BLaER1 (cell line): ENCODE data around the gene UNK.

ENCODE experiments used
- H3K27ac ChIP-seq: shearing (Covaris generic); formaldehyde crosslinking; 2 replicates; pipeline ENCODE4 v1.8.1; 2022
- H3K27me3 ChIP-seq: shearing (Covaris generic); formaldehyde crosslinking; 2 replicates; pipeline ENCODE4 v1.8.1; 2022
- H3K36me3 ChIP-seq: shearing (Covaris generic); formaldehyde crosslinking; 2 replicates; pipeline ENCODE4 v1.8.1; 2022
- H3K4me1 ChIP-seq: shearing (Covaris generic); formaldehyde crosslinking; 2 replicates; pipeline ENCODE4 v1.8.1; 2022
- H3K4me2 ChIP-seq: shearing (Covaris generic); formaldehyde crosslinking; 2 replicates; pipeline ENCODE4 v1.8.1; 2022
- H3K4me3 ChIP-seq: shearing (Covaris generic); formaldehyde crosslinking; 2 replicates; pipeline ENCODE4 v1.8.1; 2022
- H3K9ac ChIP-seq: shearing (Covaris generic); formaldehyde crosslinking; 2 replicates; pipeline ENCODE4 v1.8.1; 2022
- H3K9me3 ChIP-seq: shearing (Covaris generic); formaldehyde crosslinking; 2 replicates; pipeline ENCODE4 v1.8.1; 2022
- H4K20me1 ChIP-seq: shearing (Covaris generic); formaldehyde crosslinking; 2 replicates; pipeline ENCODE4 v1.8.1; 2022
- Cebpa-rat ChIP-seq: shearing (Covaris generic); IDR thresholded peaks from 2 replicates; pipeline ENCODE4 v1.8.1; 2022

Gene UNK

DNA sequence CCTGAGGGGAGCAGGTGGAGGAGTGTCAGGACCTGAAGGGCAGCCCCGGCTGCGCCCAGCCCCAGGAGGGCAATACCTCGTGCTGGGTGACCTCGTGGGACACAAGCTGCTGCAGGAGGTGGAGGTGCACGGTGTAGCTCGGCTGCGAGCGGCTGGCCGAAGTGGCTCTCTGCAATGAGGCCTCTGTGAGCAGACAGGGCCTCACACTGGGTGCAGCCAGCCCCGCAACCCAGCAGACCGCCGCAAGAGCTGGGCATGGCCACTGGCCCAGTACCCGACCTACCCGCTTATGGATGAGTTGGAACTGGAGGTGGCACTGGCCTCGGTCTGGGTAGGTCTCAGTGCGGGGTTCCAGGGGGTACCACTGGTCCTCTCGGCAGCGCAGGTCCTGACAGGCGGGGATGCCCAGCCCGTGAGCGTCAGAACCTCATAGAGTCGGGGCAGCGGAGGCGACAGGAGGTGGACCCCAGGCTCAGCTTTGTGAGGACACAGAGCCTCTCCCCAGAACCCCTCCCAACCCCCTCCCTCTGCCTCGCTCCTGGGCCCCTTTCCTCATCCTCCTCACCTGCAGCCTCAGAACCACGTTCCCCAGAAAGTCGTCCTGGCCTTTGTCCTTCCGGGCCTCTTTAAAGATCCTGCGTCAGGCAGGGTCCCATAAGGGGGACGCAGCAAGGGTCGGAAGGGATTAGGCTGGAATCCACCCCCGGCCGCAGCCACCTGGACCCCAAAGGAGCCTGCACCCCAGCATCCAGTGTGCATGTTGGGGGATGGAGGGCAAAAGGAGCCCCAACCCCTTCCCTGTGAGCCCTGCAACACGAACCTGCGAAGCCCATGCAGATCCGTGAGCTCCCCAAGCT lies 55.6 kb downstream of the UNK start:
- no peaks in the 10 kb centered on the region for H3K9me3 ChIP-seq
- peaks cover 53% of the 10 kb centered on the region for H3K36me3 ChIP-seq
- H3K27ac ChIP-seq = no peak overlapping the region
- H3K4me3 ChIP-seq = no peak overlapping the region
- H3K9ac ChIP-seq = no peak overlapping the region
- peaks cover 72% of the 10 kb centered on the region for H3K4me1 ChIP-seq
- H3K27me3 ChIP-seq = no peaks in the 10 kb centered on the region
- no peak for TF ChIP-seq Cebpa-rat
- H4K20me1 ChIP-seq = no peaks in the 10 kb centered on the region
- H3K4me2 ChIP-seq = no peak overlapping the region

DNA sequence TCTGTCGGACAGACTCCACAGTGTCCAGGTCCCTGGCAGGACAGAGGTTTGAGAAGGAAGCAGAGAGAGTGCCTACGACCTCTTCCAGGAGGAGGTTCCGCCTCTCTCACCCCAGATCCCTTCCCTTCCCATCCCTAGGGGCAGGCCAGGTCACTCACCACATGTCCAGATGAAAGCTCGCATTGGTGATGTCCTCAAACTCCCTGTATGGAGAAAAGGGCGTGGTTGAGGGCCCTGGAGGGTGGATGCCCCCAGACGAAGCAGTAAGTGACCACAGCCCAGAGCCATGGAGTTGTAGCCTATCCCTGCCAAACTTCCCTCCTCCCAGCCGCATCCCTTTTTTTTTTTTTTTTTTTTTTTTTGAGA lies 56.2 kb downstream of the UNK start:
- no peaks in the 10 kb centered on the region for H4K20me1 ChIP-seq
- H3K36me3 ChIP-seq = peaks cover 54% of the 10 kb centered on the region
- H3K4me2 ChIP-seq = no peak overlapping the region
- no peak overlapping the region for H3K27ac ChIP-seq
- TF ChIP-seq Cebpa-rat = no peak
- peaks cover 72% of the 10 kb centered on the region for H3K4me1 ChIP-seq
- H3K4me3 ChIP-seq = no peak overlapping the region
- no peaks in the 10 kb centered on the region for H3K9me3 ChIP-seq
- no peaks in the 10 kb centered on the region for H3K27me3 ChIP-seq
- H3K9ac ChIP-seq = no peak overlapping the region

DNA sequence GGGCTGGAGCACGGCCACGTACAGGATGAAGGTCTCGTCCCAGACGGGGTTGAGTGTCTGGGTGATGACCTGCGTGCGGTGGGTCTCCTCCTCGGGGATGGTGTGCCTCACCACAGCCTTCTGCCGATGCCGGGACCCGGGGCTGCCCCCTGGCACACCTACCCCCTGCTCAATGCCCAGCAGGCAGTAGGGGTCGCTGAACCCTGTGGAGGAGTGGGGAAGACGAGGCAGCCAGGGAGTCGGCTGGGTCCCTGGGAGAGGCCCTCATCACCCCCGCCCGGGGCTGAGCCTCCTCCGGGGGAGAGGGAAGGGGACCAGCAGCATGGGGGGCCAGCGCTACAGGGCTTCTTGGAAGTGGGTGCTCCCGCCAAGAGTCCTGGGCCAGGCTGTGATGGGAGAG lies 57.8 kb downstream of the UNK start:
- peak overlapping the region; percentile 74 for H3K4me3 ChIP-seq
- TF ChIP-seq Cebpa-rat = no peak
- peak overlapping the region; percentile 95 for H3K27ac ChIP-seq
- H4K20me1 ChIP-seq = no peaks in the 10 kb centered on the region
- H3K27me3 ChIP-seq = no peaks in the 10 kb centered on the region
- peak overlapping the region; percentile 97 for H3K4me2 ChIP-seq
- H3K36me3 ChIP-seq = peaks cover 63% of the 10 kb centered on the region
- no peaks in the 10 kb centered on the region for H3K9me3 ChIP-seq
- peak overlapping the region; percentile 88 for H3K9ac ChIP-seq
- H3K4me1 ChIP-seq = peaks cover 72% of the 10 kb centered on the region

DNA sequence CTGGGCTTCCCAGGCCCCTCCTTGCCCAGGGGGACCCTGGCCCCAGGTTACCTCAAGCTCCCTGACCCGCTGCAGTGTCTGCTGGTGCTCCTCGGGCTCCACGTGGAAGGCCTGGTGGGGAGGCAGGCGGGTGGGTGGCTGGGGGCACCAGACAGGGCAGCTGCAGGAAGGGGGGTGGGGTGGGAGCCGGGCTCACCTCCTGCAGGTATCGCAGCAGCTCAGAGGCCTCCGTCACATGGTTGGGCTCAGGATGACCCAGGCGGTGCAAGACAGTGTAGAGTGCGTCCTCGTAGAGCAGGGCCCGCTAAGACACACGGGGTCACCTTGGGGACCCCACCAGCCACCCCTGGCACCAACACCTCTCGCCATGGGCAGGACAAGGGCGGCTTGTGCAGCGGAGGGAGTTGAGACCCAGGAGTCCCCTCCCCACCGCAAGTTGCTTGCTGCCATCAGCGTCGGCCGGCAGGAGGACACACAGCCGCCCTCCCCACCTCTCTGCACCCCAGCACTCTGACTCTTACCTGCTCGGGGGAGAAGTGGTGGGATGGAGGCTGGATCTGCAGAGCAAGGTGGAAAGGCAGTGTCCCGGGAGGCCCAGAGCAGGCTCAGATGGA lies 58.5 kb downstream of the UNK start:
- Histone ChIP-seq H3K4me3 (peak overlapping the region; percentile 74), H3K27ac (peak overlapping the region; percentile 95), H3K9me3 (no peaks in the 10 kb centered on the region), H3K4me1 (peaks cover 72% of the 10 kb centered on the region), H4K20me1 (no peaks in the 10 kb centered on the region), H3K36me3 (peaks cover 63% of the 10 kb centered on the region), H3K9ac (peak overlapping the region; percentile 88), H3K4me2 (peak overlapping the region; percentile 97), H3K27me3 (no peaks in the 10 kb centered on the region)
- TF ChIP-seq Cebpa-rat = no peak

DNA sequence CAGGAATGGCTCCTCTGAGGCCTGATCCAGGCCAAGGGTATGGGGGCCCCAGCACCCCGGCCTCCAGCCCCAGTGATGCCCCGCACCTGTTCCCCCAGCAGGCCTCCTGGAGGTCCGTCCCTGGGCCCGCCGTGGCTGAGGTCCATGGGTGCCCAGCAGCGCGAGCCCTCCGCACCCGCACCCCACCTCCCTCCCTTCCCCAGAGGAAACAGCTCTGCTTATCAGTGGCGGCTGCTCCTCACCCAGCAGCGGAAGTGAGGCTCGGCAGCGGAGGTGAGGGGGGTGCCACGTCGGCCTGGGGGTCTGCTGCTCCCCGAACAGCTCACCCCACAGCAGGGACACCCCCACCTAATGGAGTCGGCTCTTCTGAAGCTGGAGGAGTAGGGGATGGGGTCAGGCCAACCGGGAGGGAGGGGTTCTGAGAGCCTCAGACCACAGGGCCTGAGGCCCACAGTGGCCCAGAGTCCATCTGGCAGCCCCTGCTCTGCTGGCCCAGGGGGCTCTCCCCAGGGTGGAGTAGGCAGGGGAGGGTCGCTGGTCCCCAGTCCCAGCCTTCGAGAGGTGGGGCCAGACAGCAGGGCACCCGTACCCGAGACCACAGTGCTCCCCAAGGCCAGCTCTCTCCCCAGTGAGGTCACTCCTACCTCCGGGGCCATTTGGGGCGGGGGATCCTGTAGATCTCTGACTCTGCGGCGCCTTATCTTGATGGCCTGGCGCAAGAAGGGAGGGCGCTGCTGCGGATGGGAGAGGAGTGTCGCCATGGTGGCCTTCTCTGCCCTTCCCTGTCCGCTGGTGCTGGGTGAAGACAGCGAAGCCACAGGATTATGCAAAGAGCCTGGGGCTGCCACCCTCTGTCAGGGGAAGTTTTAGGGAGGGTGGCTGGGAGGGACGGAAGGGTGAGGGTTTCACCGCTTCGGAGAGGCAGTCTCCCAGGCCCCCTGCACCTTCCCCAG lies 59.2 kb downstream of the UNK start, which contains the start of gene UNC13D:
TSS of gene UNC13D (minus strand) at position 828 of the 953 bp plus-strand sequence. CDS start at position 761, 67 bp downstream.
- H3K36me3 ChIP-seq = peaks cover 65% of the 10 kb centered on the region
- no peaks in the 10 kb centered on the region for H3K9me3 ChIP-seq
- peaks cover 68% of the 10 kb centered on the region for H3K4me1 ChIP-seq
- peak within 1 kb of the TSS; percentile 95 for H3K27ac ChIP-seq
- H3K4me2 ChIP-seq = peak within 1 kb of the TSS; percentile 97
- peak within 1 kb of the TSS; percentile 74 for H3K4me3 ChIP-seq
- TF ChIP-seq Cebpa-rat = no peak
- H3K9ac ChIP-seq = peak within 1 kb of the TSS; percentile 88
- no peaks in the 10 kb centered on the region for H4K20me1 ChIP-seq
- no peaks in the 10 kb centered on the region for H3K27me3 ChIP-seq

DNA sequence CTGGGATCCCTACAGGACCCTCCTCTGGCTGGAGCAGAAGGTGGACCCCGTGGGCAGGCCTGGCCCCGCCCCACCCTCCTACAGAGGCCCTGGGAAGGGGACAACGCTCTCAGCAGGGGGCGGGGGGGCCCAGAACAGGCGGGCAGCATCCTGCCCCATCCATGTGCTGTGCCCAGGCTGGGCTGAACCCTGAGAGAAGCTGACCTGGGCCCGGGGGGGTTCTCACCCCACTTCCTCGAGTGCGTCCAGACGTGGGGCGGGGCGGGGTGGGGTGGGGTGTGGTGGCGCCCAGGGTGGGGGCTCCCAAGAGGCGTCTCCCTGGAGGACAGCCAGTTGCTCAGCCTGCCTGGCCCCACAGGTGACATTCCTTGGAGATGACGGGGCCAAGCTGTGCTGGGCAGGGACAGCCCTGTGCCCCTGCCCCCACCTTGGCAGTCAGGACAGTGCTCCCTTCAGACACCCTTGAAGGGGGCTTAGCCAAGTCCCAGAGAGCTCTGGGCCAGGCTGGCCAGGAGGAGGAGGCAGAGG lies 60.0 kb downstream of the UNK start:
- peak overlapping the region; percentile 74 for H3K4me3 ChIP-seq
- peaks cover 75% of the 10 kb centered on the region for H3K4me1 ChIP-seq
- TF ChIP-seq Cebpa-rat = no peak
- H3K27me3 ChIP-seq = no peaks in the 10 kb centered on the region
- H3K4me2 ChIP-seq = peak overlapping the region; percentile 97
- peak overlapping the region; percentile 95 for H3K27ac ChIP-seq
- H3K9me3 ChIP-seq = no peaks in the 10 kb centered on the region
- H3K36me3 ChIP-seq = peaks cover 65% of the 10 kb centered on the region
- H3K9ac ChIP-seq = peak overlapping the region; percentile 88
- no peaks in the 10 kb centered on the region for H4K20me1 ChIP-seq

DNA sequence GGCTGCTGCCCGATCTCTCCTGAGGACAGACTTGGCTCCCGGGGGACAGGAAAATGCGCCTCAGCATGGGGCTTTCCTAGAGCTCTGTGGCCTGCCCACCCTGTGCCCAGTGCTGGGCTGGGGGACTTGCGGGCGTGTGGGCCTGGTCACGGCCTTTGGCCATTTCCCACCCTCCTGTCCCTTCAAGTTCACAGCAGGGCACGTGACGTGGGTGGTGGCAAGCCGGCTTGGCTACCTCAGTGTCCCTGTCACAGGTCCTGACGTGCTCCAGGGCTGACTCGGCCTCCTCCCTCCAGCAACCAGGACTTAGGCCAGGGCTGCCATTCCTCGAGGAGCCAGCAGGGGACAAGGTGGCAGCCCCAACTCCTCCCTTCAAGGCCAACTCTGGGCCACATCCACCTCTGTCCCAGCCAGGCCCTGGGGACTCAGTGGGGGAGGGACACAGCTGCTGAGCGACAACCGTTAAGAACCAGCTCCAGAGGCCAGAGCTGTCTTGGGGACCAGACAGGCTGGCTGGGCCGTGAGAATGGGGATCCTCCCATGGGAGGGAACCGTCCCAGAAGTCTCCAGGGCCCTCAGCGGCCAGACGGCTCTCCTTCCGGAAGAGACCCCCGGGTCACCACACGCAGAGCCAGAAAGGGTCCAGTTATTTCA lies 60.6 kb downstream of the UNK start:
- H3K9ac ChIP-seq = peak overlapping the region; percentile 81
- H3K4me3 ChIP-seq = peak overlapping the region; percentile 74
- peak overlapping the region; percentile 97 for H3K4me2 ChIP-seq
- no peak for TF ChIP-seq Cebpa-rat
- no peaks in the 10 kb centered on the region for H4K20me1 ChIP-seq
- H3K27ac ChIP-seq = peak overlapping the region; percentile 95
- H3K4me1 ChIP-seq = peaks cover 75% of the 10 kb centered on the region
- peaks cover 65% of the 10 kb centered on the region for H3K36me3 ChIP-seq
- no peaks in the 10 kb centered on the region for H3K9me3 ChIP-seq
- no peaks in the 10 kb centered on the region for H3K27me3 ChIP-seq

DNA sequence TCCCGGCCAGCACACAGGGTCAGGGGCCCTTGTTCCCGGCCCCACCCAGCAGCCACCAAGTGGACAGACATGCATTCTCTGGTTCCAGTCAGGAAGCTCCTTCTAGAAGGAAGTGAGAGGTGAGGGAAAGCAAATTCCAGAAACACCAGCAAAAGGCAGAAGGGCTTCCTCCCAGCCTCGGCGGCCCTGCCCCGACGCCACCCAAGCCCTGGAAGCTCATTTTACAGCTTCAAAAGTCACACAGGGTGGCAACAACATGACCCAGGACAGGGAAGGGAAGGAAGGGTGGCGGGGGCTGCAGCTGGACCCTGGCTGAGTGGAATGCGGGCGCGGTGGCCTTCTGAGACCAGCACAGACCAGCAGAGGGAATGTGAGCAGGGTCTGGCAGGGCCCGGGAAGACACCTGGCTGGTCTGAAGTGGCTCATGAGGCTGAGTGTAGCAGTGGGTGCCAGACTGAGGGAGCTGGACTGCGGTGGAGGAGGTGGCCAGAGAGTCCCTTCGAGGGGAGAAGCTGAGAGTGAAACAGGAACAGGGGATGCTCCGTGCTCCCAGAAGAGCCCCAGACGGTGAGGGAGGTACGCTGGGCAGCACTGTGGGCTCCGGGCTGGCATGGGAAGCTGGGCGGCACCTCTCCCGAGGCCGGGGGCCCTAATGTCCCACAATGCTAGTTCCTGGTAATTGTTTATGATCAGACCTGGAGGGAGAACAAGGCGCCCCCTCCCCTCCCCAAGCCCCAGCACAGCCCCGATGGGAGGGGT lies 61.5 kb downstream of the UNK start:
- H3K9me3 ChIP-seq = no peaks in the 10 kb centered on the region
- H3K27me3 ChIP-seq = no peaks in the 10 kb centered on the region
- H3K36me3 ChIP-seq = peaks cover 66% of the 10 kb centered on the region
- 0 out of 2 replicates have a peak overlapping the region, but pooled peaks have one; percentile 7 for H3K4me3 ChIP-seq
- peak overlapping the region; percentile 97 for H3K4me2 ChIP-seq
- H3K27ac ChIP-seq = peak overlapping the region; percentile 95
- peak overlapping the region; percentile 81 for H3K9ac ChIP-seq
- TF ChIP-seq Cebpa-rat = no peak
- peaks cover 69% of the 10 kb centered on the region for H3K4me1 ChIP-seq
- no peaks in the 10 kb centered on the region for H4K20me1 ChIP-seq
